H1 (cell line): Measurements from ENCODE around the gene CACNA1B. TPM values are rescaled to one million over a fixed set of nuclear protein-coding genes. Genes with fewer than 3 reads are reported as not detected.

ENCODE experiments used
- BACH1 ChIP-seq: IDR thresholded peaks from 2 replicates; pipeline ENCODE4 v1.6.1; 2012; ENCODE audit warnings: low read length, improper control_type of control experiment
- CBX5 ChIP-seq: fragments of 300-800, 300-1000 bp; sonication (generic); IDR thresholded peaks from 2 replicates; pipeline ENCODE4 v1.7.1; 2016; ENCODE audit warnings: antibody characterized with exemption, low read length, low read depth
- CTBP2 ChIP-seq: IDR thresholded peaks from 2 replicates; pipeline ENCODE4 v1.7.0; 2011; ENCODE audit warnings: borderline replicate concordance, mild to moderate bottlenecking, moderate library complexity, mixed read lengths, low read length; ENCODE audit not compliant: insufficient read depth, insufficient read length
- MAFK ChIP-seq: IDR thresholded peaks from 2 replicates; pipeline ENCODE4 v1.6.1; 2012; ENCODE audit warnings: low read depth, mild to moderate bottlenecking, improper control_type of control experiment, low read length
- TEAD4 ChIP-seq: IDR thresholded peaks from 2 replicates; pipeline ENCODE4 v1.6.1; 2012; ENCODE audit warnings: low read depth, low read length, inconsistent platforms, mixed read lengths
- polyA plus RNA-seq, 7 experiments: library from polyadenylated mRNA; depleted of rRNA in 3 of 7; stranded (reverse) in 5 of 7; unstranded in 2 of 7; fragments of >200 nt in 5 of 7; fragments of 200-250 nt in 2 of 7; gene quantifications; 1 replicate in 5 of 7; 2 replicates in 1 of 7; 4 replicates in 1 of 7; pipeline versions ENCODE4 v1.2.1 to v1.2.3, GENCODE V29; 2011 to 2013; ENCODE audit warnings: missing spikeins in 2 of 7, mixed read lengths in 2 of 7
- total RNA-seq: library from RNA; stranded (reverse); fragmentation: NEBNext Ultra II Directional; extraction: Animal tissue kit (Norgen Biotek cat#: 25700); gene quantifications from 2 replicates; pipeline ENCODE4 v1.2.1, GENCODE V29; 2021

Gene CACNA1B
- total and polyA plus RNA-seq, 2 of the 8 experiments (the other 6 are each of a cell fraction or from before 2014, with no cell fraction given): 1.5 to 5.7 TPM

DNA sequence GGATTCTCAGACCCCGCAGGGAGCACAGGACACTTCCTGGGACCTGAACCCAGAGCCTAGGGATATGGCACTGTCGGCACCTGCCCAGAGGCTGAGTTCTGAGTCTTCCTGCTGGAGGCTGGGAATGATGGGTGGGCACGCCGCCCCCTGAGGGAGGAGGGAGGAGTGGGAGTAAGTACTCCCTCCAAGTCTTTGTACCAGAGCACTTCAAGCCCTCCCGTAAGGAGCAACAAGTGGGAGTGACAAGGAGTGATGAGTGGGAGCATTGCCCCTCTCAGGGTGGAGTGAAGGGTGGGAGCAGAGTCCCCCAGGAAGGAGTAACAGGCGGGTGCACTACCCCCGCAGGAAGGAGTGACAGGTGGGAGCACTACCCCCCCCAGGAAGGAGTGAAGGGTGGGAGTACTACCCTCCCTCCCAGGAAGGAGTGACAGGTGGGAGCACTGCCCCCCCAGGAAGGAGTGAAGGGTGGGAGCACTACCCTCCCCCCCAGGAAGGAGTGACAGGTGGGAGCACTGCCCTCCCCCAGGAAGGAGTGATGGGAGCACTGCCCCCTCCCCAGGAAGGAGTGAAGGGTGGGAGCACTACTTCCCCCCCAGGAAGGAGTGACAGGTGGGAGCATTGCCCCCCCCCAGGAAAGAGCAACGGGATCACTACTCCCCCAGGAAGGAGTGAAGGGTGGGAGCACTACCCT, 100.1 kb downstream of the CACNA1B start (continued):
- TF ChIP-seq BACH1 (no peak), TEAD4 (no peak), CTBP2 (no peak), MAFK (no peak), CBX5 (no peak)
